B cell (primary cell): ENCODE results near the gene AURKAIP1. TPM values are rescaled to one million over a fixed set of nuclear protein-coding genes. Genes with fewer than 3 reads are reported as not detected.

ENCODE experiments used
- ATAC-seq: fragments of 200-7000 bp; cut with Tn5 transposase; one replicate; pipeline ENCODE4 v1.10.0; 2021; ENCODE audit warnings: low read depth, mild to moderate bottlenecking, moderate number of reproducible peaks, moderate library complexity
- CTCF ChIA-PET: fragments of 350-600 bp; sonication (Branson Sonifier 250); formaldehyde crosslinking; loops from one replicate; lab custom pipeline; 2021; ENCODE audit warnings: antibody characterized with exemption, inconsistent platforms; lab: Charles Lee
- POLR2A ChIA-PET: fragments of 350-600 bp; sonication (Branson Sonifier 250); formaldehyde crosslinking; loops from one replicate; lab custom pipeline; 2021; ENCODE audit warnings: antibody characterized with exemption; lab: Charles Lee
- DNase-seq: peaks from one replicate; pipeline ENCODE4 v3.0.0; 2013
- H2AFZ ChIP-seq: 2 replicates; pipeline ENCODE4 v1.6.1; 2012; ENCODE audit warnings: mild to moderate bottlenecking, low read depth, low read length; ENCODE audit not compliant: insufficient read depth, poor library complexity, severe bottlenecking
- H3K27ac ChIP-seq, 2 donors: 1 replicate in 1 of 2; 2 replicates in 1 of 2; pipeline ENCODE4 v1.5.1; 2012 to 2013; ENCODE audit warnings: low read length in 2 of 2, mild to moderate bottlenecking in 2 of 2, moderate library complexity in 1 of 2
- H3K27me3 ChIP-seq, 4 experiments: fragments of 200-600 bp in 1 of 4; sonication (generic) in 1 of 4; replicated peaks in 1 of 4; 1 replicate in 2 of 4; 2 replicates in 2 of 4; pipeline versions ENCODE4 v1.6.1 to v1.7.0; 2013 to 2016; ENCODE audit warnings: low read length in 3 of 4, mild to moderate bottlenecking in 2 of 4, mixed read lengths in 1 of 4, moderate library complexity in 1 of 4; ENCODE audit not compliant: insufficient read depth in 4 of 4, control insufficient read depth in 3 of 4; ENCODE audit errors: control extremely low read depth in 1 of 4
- H3K36me3 ChIP-seq, 2 experiments: replicated peaks in 1 of 2; 1 replicate in 1 of 2; 2 replicates in 1 of 2; pipeline versions ENCODE4 v1.6.1 to v1.7.1; 2013; ENCODE audit warnings: low read length in 1 of 2; ENCODE audit not compliant: insufficient read depth in 2 of 2, control insufficient read depth in 1 of 2; ENCODE audit errors: control extremely low read depth in 1 of 2, extremely low read depth in 1 of 2
- H3K4me1 ChIP-seq, 2 donors: fragments of 200-600 bp in 1 of 2; sonication (generic) in 1 of 2; 1 replicate in 1 of 2; 2 replicates in 1 of 2; pipeline versions ENCODE4 v1.5.1 to v1.6.1; 2013 to 2017; ENCODE audit warnings: low read length in 2 of 2; ENCODE audit not compliant: control insufficient read depth in 2 of 2, insufficient read depth in 2 of 2
- H3K4me2 ChIP-seq: replicated peaks from 2 replicates; pipeline ENCODE3; 2012; ENCODE audit warnings: mild to moderate bottlenecking, low read depth, low read length; ENCODE audit not compliant: poor library complexity, severe bottlenecking
- H3K4me3 ChIP-seq, 5 experiments: fragments of 200-600 bp in 1 of 5; sonication (generic) in 1 of 5; 1 replicate in 3 of 5; 2 replicates in 2 of 5; pipeline versions ENCODE4 v1.5.1 to v1.7.0; 2011 to 2016; ENCODE audit warnings: low read length in 4 of 5, mild to moderate bottlenecking in 4 of 5, low read depth in 2 of 5, control low read depth in 1 of 5, moderate library complexity in 1 of 5; ENCODE audit not compliant: insufficient read depth in 1 of 5; ENCODE audit errors: control extremely low read depth in 1 of 5, extremely low read depth in 1 of 5
- H3K79me2 ChIP-seq: fragments of 200-600 bp; sonication (generic); one replicate; pipeline ENCODE4 v1.6.0; 2016; ENCODE audit warnings: low read length; ENCODE audit not compliant: control insufficient read depth, insufficient read depth
- H3K9ac ChIP-seq: fragments of 200-600 bp; sonication (generic); 2 replicates; pipeline ENCODE4 v1.6.1; 2017; ENCODE audit warnings: mild to moderate bottlenecking, low read length, moderate library complexity
- H3K9me3 ChIP-seq, 3 donors: one replicate each; pipeline versions ENCODE4 v1.6.1 to v1.7.1; 2013; ENCODE audit warnings: low read length in 2 of 3; ENCODE audit not compliant: control insufficient read depth in 2 of 3, insufficient read depth in 1 of 3; ENCODE audit errors: control extremely low read depth in 1 of 3
- H4K20me1 ChIP-seq: 2 replicates; pipeline ENCODE4 v1.6.0; 2012; ENCODE audit warnings: mild to moderate bottlenecking, low read length; ENCODE audit not compliant: insufficient read depth, control insufficient read depth, poor library complexity, severe bottlenecking
- H3K27ac Mint-ChIP-seq: one replicate; pipeline ENCODE4 v1.8.0; 2021; ENCODE audit warnings: mixed read lengths
- H3K27me3 Mint-ChIP-seq: one replicate; pipeline ENCODE4 v1.8.0; 2021; ENCODE audit warnings: mixed read lengths
- H3K4me1 Mint-ChIP-seq: one replicate; pipeline ENCODE4 v1.8.0; 2021; ENCODE audit warnings: mixed read lengths
- H3K4me3 Mint-ChIP-seq: one replicate; pipeline ENCODE4 v1.8.0; 2021; ENCODE audit warnings: mixed read lengths
- H3K9me3 Mint-ChIP-seq: one replicate; pipeline ENCODE4 v1.8.0; 2022; ENCODE audit warnings: mixed read lengths; ENCODE audit not compliant: insufficient read depth
- EZH2 ChIP-seq: IDR thresholded peaks from 2 replicates; pipeline ENCODE4 v1.6.1; 2012; ENCODE audit warnings: borderline replicate concordance, low read depth, mild to moderate bottlenecking, moderate library complexity, low read length; ENCODE audit not compliant: insufficient read depth, poor library complexity, severe bottlenecking
- WGBS: methylation state at CpG from one replicate; pipeline ENCODE4 v1.1.5; 2013; ENCODE audit warnings: missing lambda C conversion rate; ENCODE audit not compliant: insufficient coverage; 5-methylcytosine and 5-hydroxymethylcytosine counted together
- intact Hi-C: fragments of 100-400 bp; cut with micrococcal nuclease; formaldehyde crosslinking; loops from one replicate; pipeline ENCODE4 v1.10.0; 2022
- polyA plus RNA-seq: library from polyadenylated mRNA; depleted of rRNA; stranded (reverse); fragments of >200 nt; gene quantifications from 2 replicates; pipeline ENCODE4 v1.2.3, GENCODE V29; 2012
- total RNA-seq, 2 donors: library from RNA; stranded (reverse); fragments of 120-200 nt in 1 of 2; gene quantifications; 1 replicate in 1 of 2; 2 replicates in 1 of 2; pipeline versions ENCODE4 v1.2.3 to v1.2.4, GENCODE V29; 2013 to 2022
- TF ChIP-seq, protein P1 (sequence below): fragments of 200-600 bp; IDR thresholded peaks from one replicate; pipeline ENCODE4 v1.8.0; 2022; ENCODE audit warnings: antibody characterized with exemption, mild to moderate bottlenecking

The AURKAIP1 gene
- total and polyA plus RNA-seq, 2 donors (not counting 1 experiment from before 2014, with no cell fraction given), result 61.1 to 61.7 TPM

DNA sequence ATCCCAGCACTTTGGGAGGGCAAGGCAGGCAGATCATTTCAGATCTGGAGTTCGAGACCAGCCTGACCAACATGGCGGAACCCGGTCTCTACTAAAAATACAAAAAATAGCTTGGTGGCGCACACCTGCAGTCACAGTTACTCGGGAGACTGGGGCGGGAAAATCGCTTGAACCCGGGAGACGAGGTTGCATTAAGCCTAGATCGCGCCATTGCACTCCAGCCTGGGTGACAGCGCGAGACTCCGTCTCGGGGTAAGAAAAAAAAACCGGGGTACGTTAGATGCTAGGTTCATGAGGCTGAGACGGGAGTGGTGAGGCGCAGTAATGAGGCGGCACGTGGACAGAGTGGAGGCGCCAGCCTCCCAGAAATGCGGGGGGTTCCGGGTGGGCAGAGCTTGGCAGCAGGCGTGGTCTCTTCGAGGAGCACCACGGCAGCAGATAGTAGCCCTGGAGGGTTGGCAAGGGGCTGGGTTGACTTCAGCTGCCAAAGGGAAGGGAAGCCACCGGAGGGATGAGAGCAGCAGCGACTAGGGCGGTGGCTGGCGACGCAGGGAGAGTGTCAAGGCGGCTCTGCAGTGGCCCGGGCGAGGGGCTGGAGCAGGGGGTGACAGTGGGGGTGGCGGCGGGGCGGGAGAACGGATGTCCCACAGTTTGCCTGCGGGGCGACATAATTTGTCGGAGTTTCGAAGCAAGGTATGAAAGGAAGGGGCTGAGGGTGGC, 31.3 kb upstream of the AURKAIP1 start:
- WGBS, result 47% methylated on average over 41 of the region's 43 CpGs
- Histone ChIP-seq H3K4me3 (peak overlapping the region; percentile 70 to 98 (median 90)), H3K9ac (peak overlapping the region; percentile 87), H3K79me2 (peaks cover 51% of the 10 kb centered on the region), H3K27me3 (no peaks in the 10 kb centered on the region), H3K27ac (peak overlapping the region; percentile 69 to 87), H3K36me3 (peaks cover 0 to 33% of the 10 kb centered on the region in 2 experiments), H3K9me3 (no peaks in the 10 kb centered on the region), H3K4me1 (peaks cover 21 to 26% of the 10 kb centered on the region in 2 donors), H3K4me2 (peak overlapping the region; percentile 98), H4K20me1 (peaks cover 31% of the 10 kb centered on the region), H2AFZ (peak overlapping the region; percentile 77)
- peaks cover 41% of the 10 kb centered on the region for H3K4me1 Mint-ChIP-seq
- peak overlapping the region; percentile 91 for H3K27ac Mint-ChIP-seq
- CTCF ChIA-PET, result interaction anchor here (1.2 kb wide), 1 partner anchor 34 kb away, joined by 3 read pairs; no protein-coding TSS in a partner anchor
- ATAC-seq, result no peak
- TF ChIP-seq, protein P1, sequence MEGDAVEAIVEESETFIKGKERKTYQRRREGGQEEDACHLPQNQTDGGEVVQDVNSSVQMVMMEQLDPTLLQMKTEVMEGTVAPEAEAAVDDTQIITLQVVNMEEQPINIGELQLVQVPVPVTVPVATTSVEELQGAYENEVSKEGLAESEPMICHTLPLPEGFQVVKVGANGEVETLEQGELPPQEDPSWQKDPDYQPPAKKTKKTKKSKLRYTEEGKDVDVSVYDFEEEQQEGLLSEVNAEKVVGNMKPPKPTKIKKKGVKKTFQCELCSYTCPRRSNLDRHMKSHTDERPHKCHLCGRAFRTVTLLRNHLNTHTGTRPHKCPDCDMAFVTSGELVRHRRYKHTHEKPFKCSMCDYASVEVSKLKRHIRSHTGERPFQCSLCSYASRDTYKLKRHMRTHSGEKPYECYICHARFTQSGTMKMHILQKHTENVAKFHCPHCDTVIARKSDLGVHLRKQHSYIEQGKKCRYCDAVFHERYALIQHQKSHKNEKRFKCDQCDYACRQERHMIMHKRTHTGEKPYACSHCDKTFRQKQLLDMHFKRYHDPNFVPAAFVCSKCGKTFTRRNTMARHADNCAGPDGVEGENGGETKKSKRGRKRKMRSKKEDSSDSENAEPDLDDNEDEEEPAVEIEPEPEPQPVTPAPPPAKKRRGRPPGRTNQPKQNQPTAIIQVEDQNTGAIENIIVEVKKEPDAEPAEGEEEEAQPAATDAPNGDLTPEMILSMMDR, result no peak
- TF ChIP-seq EZH2, result no peak
- H3K9me3 Mint-ChIP-seq, result no peaks in the 10 kb centered on the region
- intact Hi-C loops, result loop anchor here (2.0 kb wide), 3 partner anchors 35 to 99 kb away; partner anchors contain the start of gene ATAD3B
- POLR2A ChIA-PET, result interaction anchor here (0.6 to 1.2 kb wide), 5 partner anchors 8 to 316 kb away, joined by 3 to 5 read pairs (median 3); partner anchors contain the start of gene AURKAIP1
- no peaks in the 10 kb centered on the region for H3K27me3 Mint-ChIP-seq
- H3K4me3 Mint-ChIP-seq, result peak overlapping the region; percentile 90
- DNase-seq, result no peak

DNA sequence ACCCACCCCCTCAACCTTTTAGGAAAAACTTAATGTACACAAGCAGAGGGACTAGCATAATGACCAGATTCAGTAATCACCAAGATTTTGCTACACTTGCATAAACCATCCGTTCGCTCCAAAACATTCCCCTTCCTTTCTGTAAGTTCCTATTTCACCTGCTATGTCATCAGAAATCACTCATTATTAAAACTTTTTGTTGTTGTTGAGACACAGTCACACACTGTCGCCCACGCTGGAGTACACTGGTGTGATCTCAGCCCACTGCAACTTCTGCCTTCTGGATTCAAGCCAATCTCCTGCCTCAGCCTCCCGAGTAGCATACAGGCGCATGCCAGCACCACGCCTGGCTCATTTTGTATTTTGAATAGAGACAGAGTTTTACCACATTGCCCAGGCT, 28.6 kb upstream of the AURKAIP1 start:
- peaks cover 49% of the 10 kb centered on the region for H3K4me1 Mint-ChIP-seq
- 100% methylated on average over 5 of the region's 7 CpGs for WGBS
- H2AFZ ChIP-seq, result no peak overlapping the region
- ChIA-PET CTCF (no interaction called here), POLR2A (no interaction called here)
- no peaks in the 10 kb centered on the region for H3K9me3 Mint-ChIP-seq
- no peak overlapping the region for H3K4me3 ChIP-seq
- peaks cover 33 to 39% of the 10 kb centered on the region in 2 donors for H3K4me1 ChIP-seq
- H3K36me3 ChIP-seq, result peaks cover 0 to 38% of the 10 kb centered on the region in 2 experiments
- peak overlapping the region; percentile 1 for H3K27ac Mint-ChIP-seq
- peaks cover 63% of the 10 kb centered on the region for H3K79me2 ChIP-seq
- peaks cover 34% of the 10 kb centered on the region for H4K20me1 ChIP-seq
- intact Hi-C loops, result no loop called here
- TF ChIP-seq, protein P1, result no peak
- no peak for TF ChIP-seq EZH2
- H3K4me2 ChIP-seq, result no peak overlapping the region
- ATAC-seq, result no peak
- H3K9ac ChIP-seq, result no peak overlapping the region
- H3K27me3 ChIP-seq, result no peaks in the 10 kb centered on the region
- H3K9me3 ChIP-seq, result no peaks in the 10 kb centered on the region
- peak overlapping the region; percentile 40 for H3K4me3 Mint-ChIP-seq
- DNase-seq, result peak; percentile 8
- no peaks in the 10 kb centered on the region for H3K27me3 Mint-ChIP-seq
- H3K27ac ChIP-seq, result no peak overlapping the region
